GM10248 (cell line): ENCODE results near the gene RBM14.
A peak's percentile ranks its signal among the peaks of the same experiment; 100 is the strongest.
"Not testable (repeated sequence)": the region's sequence is repeated elsewhere in the genome, so short reads cannot be mapped to it uniquely, and the experiment has no call there.

Experiments used
- CTCF ChIA-PET: fragments of 300-600 bp; sonication (Branson Sonifier 250); formaldehyde crosslinking; extraction: SDS; loops from one replicate; lab custom pipeline; 2021; ENCODE audit warnings: antibody characterized with exemption; lab: Yijun Ruan, JAX
- POLR2A ChIA-PET: fragments of 350-650 bp; sonication (Branson Sonifier 250); formaldehyde crosslinking; extraction: SDS; loops from one replicate; lab custom pipeline; 2020; ENCODE audit warnings: antibody characterized with exemption; lab: Yijun Ruan, JAX
- DNase-seq: peaks from one replicate; pipeline ENCODE4 v3.0.0; 2012; ENCODE audit errors: extremely low spot score
- TF ChIP-seq, protein P1 (sequence below): IDR thresholded peaks from 2 replicates; pipeline ENCODE4 v1.5.1; 2012; ENCODE audit warnings: mild to moderate bottlenecking, low read depth; ENCODE audit errors: extremely low read depth, missing control alignments, control extremely low read depth

Gene RBM14

DNA sequence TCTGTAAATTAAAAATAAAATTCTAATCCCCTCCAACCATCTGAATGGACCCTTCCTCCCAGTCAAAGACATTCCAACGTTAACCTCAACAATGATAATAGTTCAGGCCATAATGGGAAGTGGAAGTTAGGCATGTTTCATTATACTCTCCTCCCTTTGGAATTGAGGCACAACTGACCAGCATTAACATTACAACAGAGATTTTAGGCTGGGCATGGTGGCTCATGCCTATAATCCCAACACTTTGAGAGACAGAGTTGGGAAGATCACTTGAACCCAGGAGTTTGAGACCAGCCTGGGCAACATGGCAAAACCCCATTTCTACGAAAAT lies 45.6 kb upstream of the RBM14 start:
- TF ChIP-seq, protein P1, sequence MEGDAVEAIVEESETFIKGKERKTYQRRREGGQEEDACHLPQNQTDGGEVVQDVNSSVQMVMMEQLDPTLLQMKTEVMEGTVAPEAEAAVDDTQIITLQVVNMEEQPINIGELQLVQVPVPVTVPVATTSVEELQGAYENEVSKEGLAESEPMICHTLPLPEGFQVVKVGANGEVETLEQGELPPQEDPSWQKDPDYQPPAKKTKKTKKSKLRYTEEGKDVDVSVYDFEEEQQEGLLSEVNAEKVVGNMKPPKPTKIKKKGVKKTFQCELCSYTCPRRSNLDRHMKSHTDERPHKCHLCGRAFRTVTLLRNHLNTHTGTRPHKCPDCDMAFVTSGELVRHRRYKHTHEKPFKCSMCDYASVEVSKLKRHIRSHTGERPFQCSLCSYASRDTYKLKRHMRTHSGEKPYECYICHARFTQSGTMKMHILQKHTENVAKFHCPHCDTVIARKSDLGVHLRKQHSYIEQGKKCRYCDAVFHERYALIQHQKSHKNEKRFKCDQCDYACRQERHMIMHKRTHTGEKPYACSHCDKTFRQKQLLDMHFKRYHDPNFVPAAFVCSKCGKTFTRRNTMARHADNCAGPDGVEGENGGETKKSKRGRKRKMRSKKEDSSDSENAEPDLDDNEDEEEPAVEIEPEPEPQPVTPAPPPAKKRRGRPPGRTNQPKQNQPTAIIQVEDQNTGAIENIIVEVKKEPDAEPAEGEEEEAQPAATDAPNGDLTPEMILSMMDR = no peak
- ChIA-PET POLR2A (no interaction called here), CTCF (interaction anchor here (4.4 kb wide), 1 partner anchor 107 kb away, joined by 23 read pairs; the partner anchor contains the start of gene RBM4B)
- no peak for DNase-seq

GRCh38 chr11:66579017-66579606 lies 37.3 kb upstream of the RBM14 start:
- ChIA-PET CTCF (interaction anchor here (0.6 to 5.4 kb wide), 15 partner anchors 9 to 305 kb away, joined by 3 to 103 read pairs (median 3); partner anchors contain the start of genes CCDC87, CCS, RBM4 and RBM4B), POLR2A (no interaction called here)
- TF ChIP-seq, protein P1 = peak; percentile 74
- DNase-seq = peak; percentile 83

GRCh38 chr11:66580803-66581202 lies 35.6 kb upstream of the RBM14 start:
- TF ChIP-seq, protein P1 = no peak
- POLR2A ChIA-PET = no interaction called here
- CTCF ChIA-PET = interaction anchor here (1.0 to 5.4 kb wide), 10 partner anchors 9 to 142 kb away, joined by 3 to 103 read pairs (median 4); partner anchors contain the start of genes CCDC87, CCS, CTSF and MRPL11
- DNase-seq = no peak

DNA sequence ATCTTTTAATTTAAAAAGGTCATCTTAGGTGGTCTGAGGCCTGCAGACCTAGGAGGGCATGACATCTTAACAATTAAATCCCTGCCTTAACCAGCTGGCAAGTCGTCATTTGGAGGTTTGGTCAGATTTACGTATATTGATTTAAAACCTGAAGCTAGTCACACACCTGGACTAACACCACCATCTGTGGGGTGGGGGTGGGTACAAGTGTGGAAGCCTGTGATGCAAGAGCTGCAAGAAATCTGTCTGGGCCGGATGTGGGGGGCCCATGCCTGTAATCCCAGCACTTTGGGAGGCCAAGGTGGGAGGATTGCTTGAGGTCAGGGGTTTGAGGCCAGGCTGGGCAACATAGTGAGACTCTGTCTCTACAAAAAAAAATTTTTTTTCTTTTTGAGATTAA lies 35.2 kb upstream of the RBM14 start:
- no peak for DNase-seq
- ChIA-PET POLR2A (interaction anchor here (0.5 kb wide), 1 partner anchor 52 kb away, joined by 7 read pairs; no protein-coding TSS in a partner anchor), CTCF (interaction anchor here (1.0 to 5.4 kb wide), 8 partner anchors 11 to 143 kb away, joined by 3 to 103 read pairs (median 4); partner anchors contain the start of genes CCDC87, CCS, CTSF and MRPL11)
- TF ChIP-seq, protein P1 = no peak

GRCh38 chr11:66582565-66583147 lies 33.8 kb upstream of the RBM14 start:
- CTCF ChIA-PET = interaction anchor here (1.1 kb wide), 1 partner anchor 104 kb away, joined by 3 read pairs; no protein-coding TSS in a partner anchor
- DNase-seq, POLR2A ChIA-PET: not testable (repeated sequence)

DNA sequence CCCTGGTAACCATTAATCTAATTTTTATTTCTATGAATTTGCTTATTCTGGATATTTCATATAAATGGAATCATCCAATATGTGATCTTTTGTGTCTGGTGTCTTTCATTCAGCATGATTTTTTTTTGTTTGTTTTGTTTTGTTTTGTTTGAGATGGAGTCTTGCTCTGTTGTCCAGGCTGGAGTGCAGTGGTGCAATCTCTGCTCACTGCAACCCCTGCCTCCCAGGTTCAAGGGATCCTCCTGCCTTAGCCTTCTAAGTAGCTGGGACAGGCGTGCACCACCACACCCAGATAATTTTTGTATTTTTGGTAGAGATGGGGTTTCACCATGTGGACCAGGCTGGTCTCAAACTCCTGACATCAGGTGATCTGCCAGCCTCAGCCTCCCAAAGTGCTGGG lies 31.0 kb upstream of the RBM14 start:
- POLR2A ChIA-PET, DNase-seq: not testable (repeated sequence)
- CTCF ChIA-PET = interaction anchor here (1.1 to 1.8 kb wide), 3 partner anchors 11 to 93 kb away, joined by 3 to 4 read pairs (median 3); partner anchors contain the start of gene RBM4B

DNA sequence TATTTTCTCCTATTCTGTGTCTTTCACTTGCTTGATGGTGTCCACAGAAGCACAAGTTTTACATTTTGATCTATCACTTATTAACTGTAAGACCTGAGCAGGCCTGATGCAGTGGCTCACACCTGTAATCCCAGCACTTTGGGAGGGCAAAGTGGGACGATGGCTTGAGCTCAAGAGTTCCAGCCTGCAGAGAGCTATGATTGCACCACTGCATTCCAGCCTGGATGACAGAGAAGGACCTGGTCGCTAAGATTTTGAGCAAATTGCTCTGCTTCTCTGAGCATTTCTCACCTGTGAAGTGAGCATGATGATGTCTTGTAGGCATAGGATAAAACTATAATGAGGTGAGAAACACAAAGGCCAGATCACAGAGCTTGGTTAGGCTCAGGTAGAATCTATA lies 30.3 kb upstream of the RBM14 start:
- TF ChIP-seq, protein P1 = no peak
- no peak for DNase-seq
- POLR2A ChIA-PET = no interaction called here
- CTCF ChIA-PET = interaction anchor here (1.0 to 1.8 kb wide), 3 partner anchors 8 to 93 kb away, joined by 3 to 4 read pairs (median 3); no protein-coding TSS in a partner anchor

DNA sequence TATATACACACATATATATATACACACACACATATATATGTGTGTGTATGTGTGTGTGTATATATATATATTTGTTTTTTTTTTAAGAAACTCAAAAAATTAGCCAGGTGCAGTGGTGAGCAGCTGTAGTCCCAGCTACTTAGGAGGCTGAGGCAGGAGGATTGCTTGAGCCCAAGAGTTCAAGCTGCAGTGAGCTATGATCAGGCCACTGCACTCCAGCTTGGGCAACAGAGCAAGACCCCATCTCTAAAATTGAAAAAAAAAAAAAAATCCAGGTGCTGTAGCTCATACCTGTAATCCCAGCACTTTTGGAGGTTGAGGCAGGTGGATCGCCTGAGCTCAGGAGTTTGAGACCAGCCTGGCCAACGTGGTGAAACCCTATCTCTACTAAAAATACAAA lies 27.1 kb upstream of the RBM14 start:
- DNase-seq, POLR2A ChIA-PET: not testable (repeated sequence)
- CTCF ChIA-PET = interaction anchor here (0.9 to 2.7 kb wide), 4 partner anchors 9 to 245 kb away, joined by 3 to 13 read pairs (median 4); partner anchors contain the start of gene RBM4B
